ENCODE measurements around the gene AKAP6. TPM values are rescaled to one million over a fixed set of nuclear protein-coding genes. Genes with fewer than 3 reads are reported as not detected.

Gene AKAP6
- total RNA-seq, 1 experiment from 2014 or later = 1.9 TPM

DNA sequence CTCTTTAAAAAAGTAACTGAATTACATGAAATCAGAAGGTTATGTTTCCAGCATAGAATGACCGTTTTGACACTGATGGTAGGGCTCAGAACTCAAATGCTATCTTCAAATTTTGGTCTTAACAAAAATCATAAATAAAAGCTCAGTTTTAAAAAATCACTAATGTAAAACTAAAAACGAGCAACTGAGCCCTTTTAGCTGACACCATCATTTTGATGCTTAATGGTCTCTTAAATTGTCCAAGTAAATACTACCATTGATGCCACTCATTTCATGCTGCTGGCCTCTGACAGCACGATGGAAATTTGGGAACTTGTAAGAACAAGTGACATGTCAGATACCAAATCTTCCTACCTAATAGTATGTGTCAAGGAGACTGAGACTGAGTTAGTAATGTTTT is 205.0 kb downstream of the AKAP6 start:
- no peaks in the 10 kb centered on the region for H3K27me3 ChIP-seq (ENCODE audit: insufficient read depth, low read length)
- TF ChIP-seq EGR1 (IDR thresholded peaks at IDR 0.05; ENCODE audit: low read depth) = no peak
- no peak for TF ChIP-seq CEBPB (IDR thresholded peaks at IDR 0.05; ENCODE audit: low read depth)
- no peak for TF ChIP-seq RAD21 (IDR thresholded peaks at IDR 0.05; ENCODE audit: low read depth)
- no peak for TF ChIP-seq POLR2A (IDR thresholded peaks at IDR 0.05; ENCODE audit: borderline replicate concordance, extremely low read depth, insufficient read depth, insufficient read length)
- TF ChIP-seq ELF1 (IDR thresholded peaks at IDR 0.05; ENCODE audit: borderline replicate concordance, low read depth) = no peak
- TF ChIP-seq, protein P1, sequence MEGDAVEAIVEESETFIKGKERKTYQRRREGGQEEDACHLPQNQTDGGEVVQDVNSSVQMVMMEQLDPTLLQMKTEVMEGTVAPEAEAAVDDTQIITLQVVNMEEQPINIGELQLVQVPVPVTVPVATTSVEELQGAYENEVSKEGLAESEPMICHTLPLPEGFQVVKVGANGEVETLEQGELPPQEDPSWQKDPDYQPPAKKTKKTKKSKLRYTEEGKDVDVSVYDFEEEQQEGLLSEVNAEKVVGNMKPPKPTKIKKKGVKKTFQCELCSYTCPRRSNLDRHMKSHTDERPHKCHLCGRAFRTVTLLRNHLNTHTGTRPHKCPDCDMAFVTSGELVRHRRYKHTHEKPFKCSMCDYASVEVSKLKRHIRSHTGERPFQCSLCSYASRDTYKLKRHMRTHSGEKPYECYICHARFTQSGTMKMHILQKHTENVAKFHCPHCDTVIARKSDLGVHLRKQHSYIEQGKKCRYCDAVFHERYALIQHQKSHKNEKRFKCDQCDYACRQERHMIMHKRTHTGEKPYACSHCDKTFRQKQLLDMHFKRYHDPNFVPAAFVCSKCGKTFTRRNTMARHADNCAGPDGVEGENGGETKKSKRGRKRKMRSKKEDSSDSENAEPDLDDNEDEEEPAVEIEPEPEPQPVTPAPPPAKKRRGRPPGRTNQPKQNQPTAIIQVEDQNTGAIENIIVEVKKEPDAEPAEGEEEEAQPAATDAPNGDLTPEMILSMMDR (IDR thresholded peaks at IDR 0.05 in 2 of 3, conservative IDR thresholded peaks at IDR 0.05 in 1 of 3; ENCODE audit: borderline replicate concordance in 1 of 3, insufficient read depth in 1 of 3, low read depth in 2 of 3, low read length in 2 of 3) = no peak
- TF ChIP-seq, protein P2, sequence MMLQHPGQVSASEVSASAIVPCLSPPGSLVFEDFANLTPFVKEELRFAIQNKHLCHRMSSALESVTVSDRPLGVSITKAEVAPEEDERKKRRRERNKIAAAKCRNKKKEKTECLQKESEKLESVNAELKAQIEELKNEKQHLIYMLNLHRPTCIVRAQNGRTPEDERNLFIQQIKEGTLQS (IDR thresholded peaks at IDR 0.05) = no peak
- TF ChIP-seq POLR2AphosphoS5 (IDR thresholded peaks at IDR 0.05; ENCODE audit: low read depth, low read length) = no peak
- TF ChIP-seq, protein P3, sequence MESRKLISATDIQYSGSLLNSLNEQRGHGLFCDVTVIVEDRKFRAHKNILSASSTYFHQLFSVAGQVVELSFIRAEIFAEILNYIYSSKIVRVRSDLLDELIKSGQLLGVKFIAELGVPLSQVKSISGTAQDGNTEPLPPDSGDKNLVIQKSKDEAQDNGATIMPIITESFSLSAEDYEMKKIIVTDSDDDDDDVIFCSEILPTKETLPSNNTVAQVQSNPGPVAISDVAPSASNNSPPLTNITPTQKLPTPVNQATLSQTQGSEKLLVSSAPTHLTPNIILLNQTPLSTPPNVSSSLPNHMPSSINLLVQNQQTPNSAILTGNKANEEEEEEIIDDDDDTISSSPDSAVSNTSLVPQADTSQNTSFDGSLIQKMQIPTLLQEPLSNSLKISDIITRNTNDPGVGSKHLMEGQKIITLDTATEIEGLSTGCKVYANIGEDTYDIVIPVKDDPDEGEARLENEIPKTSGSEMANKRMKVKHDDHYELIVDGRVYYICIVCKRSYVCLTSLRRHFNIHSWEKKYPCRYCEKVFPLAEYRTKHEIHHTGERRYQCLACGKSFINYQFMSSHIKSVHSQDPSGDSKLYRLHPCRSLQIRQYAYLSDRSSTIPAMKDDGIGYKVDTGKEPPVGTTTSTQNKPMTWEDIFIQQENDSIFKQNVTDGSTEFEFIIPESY (IDR thresholded peaks at IDR 0.05; ENCODE audit: extremely low read depth, insufficient replicate concordance, low read length) = no peak
- no peak for TF ChIP-seq YY1 (IDR thresholded peaks at IDR 0.05; ENCODE audit: extremely low read depth, insufficient replicate concordance, low read depth, low read length)
- no peak for TF ChIP-seq EZH2phosphoT487 (IDR thresholded peaks at IDR 0.05; ENCODE audit: borderline replicate concordance)
- no peak for TF ChIP-seq FOSL1 (IDR thresholded peaks at IDR 0.05; ENCODE audit: low read depth)
- no peak for TF ChIP-seq SP1 (IDR thresholded peaks at IDR 0.05; ENCODE audit: low read depth)
- TF ChIP-seq JUND (IDR thresholded peaks at IDR 0.05) = no peak
- TF ChIP-seq ZNF274 (IDR thresholded peaks at IDR 0.05; ENCODE audit: low read depth, low read length) = no peak
- H3K9me2 ChIP-seq (ENCODE audit: insufficient read depth) = no peaks in the 10 kb centered on the region
- RAD21 ChIA-PET (ENCODE audit: low non-redundant PET in 1 of 2, low total read pairs in 2 of 2, uncharacterized antibody in 2 of 2, unreplicated experiment in 2 of 2) = no interaction called here
- BruUV-seq (replicated peaks) = no TSS peak
- H3K9me3 ChIP-seq (ENCODE audit: control insufficient read depth in 1 of 2, insufficient read depth in 1 of 2, low read depth in 1 of 2, low read length in 2 of 2) = no peaks in the 10 kb centered on the region
- H3K27ac ChIP-seq (ENCODE audit: low read depth, low read length) = no peak overlapping the region
- H3K4me3 ChIP-seq (replicated peaks in 1 of 2; ENCODE audit: low read depth in 1 of 2, low read length in 2 of 2) = no peak overlapping the region
- H3K9ac ChIP-seq (ENCODE audit: low read length) = no peak overlapping the region
- H4K20me1 ChIP-seq (ENCODE audit: insufficient read depth) = no peaks in the 10 kb centered on the region
- H2AFZ ChIP-seq (ENCODE audit: low read depth, low read length, poor library complexity, severe bottlenecking) = no peak overlapping the region
- no peaks in the 10 kb centered on the region for H3K36me3 ChIP-seq (ENCODE audit: control insufficient read depth in 1 of 2, insufficient read depth in 2 of 2, low read length in 2 of 2)
- no peaks in the 10 kb centered on the region for H3K4me1 ChIP-seq (ENCODE audit: control insufficient read depth in 1 of 2, insufficient read depth in 2 of 2, low read length in 2 of 2)
- DNase-seq (ENCODE audit: low read depth, low spot score) = no peak
- H3K4me2 ChIP-seq (ENCODE audit: low read length) = no peak overlapping the region
- intact Hi-C loops (cut with micrococcal nuclease) = no loop called here
- no peaks in the 10 kb centered on the region for H3K79me2 ChIP-seq (ENCODE audit: insufficient read depth, low read length)
- CTCF ChIA-PET = interaction anchor here (1.1 kb wide), 1 partner anchor 9 kb away, joined by 3 read pairs; no protein-coding TSS in a partner anchor
- POLR2A ChIA-PET = no interaction called here
- no peak for ATAC-seq
